HepG2 (cell line): Measurements from ENCODE around the gene SMO. TPM values are rescaled to one million over a fixed set of nuclear protein-coding genes. Genes with fewer than 3 reads are reported as not detected.

Experiments used
- BRCA1 ChIP-seq: sonication (generic); formaldehyde crosslinking; IDR thresholded peaks from 2 replicates; pipeline ENCODE4 v1.4.0; 2020; ENCODE audit warnings: missing genetic modification reagents
- EP300 ChIP-seq, 3 experiments: sonication (generic) in 1 of 3; formaldehyde crosslinking in 1 of 3; IDR thresholded peaks; 2 replicates each; pipeline versions ENCODE4 v1.5.1 to v1.6.1; 2011 to 2020; ENCODE audit warnings: low read depth in 2 of 3, low read length in 2 of 3, borderline replicate concordance in 1 of 3, improper control_type of control experiment in 1 of 3, mild to moderate bottlenecking in 1 of 3, missing genetic modification reagents in 1 of 3, moderate library complexity in 1 of 3
- FOXA3 ChIP-seq: IDR thresholded peaks from 2 replicates; pipeline ENCODE4 v1.6.1; 2016; ENCODE audit warnings: missing genetic modification reagents, missing compliant biosample characterization
- IRX3 ChIP-seq: sonication (generic); formaldehyde crosslinking; IDR thresholded peaks from 2 replicates; pipeline ENCODE4 v1.8.1; 2023; ENCODE audit warnings: mild to moderate bottlenecking, low read depth, missing genetic modification reagents, borderline replicate concordance
- KDM3A ChIP-seq: IDR thresholded peaks from 2 replicates; pipeline ENCODE4 v1.6.1; 2018; ENCODE audit warnings: low read depth, missing compliant biosample characterization
- KLF16 ChIP-seq, 2 experiments: sonication (generic) in 1 of 2; formaldehyde crosslinking in 1 of 2; IDR thresholded peaks; 2 replicates each; pipeline versions ENCODE4 v1.6.1 to v1.8.0; 2016 to 2023; ENCODE audit warnings: missing genetic modification reagents in 2 of 2, missing compliant biosample characterization in 1 of 2
- MAFK ChIP-seq, 2 experiments: IDR thresholded peaks in 1 of 2; conservative IDR thresholded peaks in 1 of 2; 2 replicates each; pipeline ENCODE4 v1.6.1; 2011; ENCODE audit warnings: improper control_type of control experiment in 2 of 2, low read length in 2 of 2
- MEIS2 ChIP-seq: sonication (generic); formaldehyde crosslinking; IDR thresholded peaks from 2 replicates; pipeline ENCODE4 v1.9.0; 2021; ENCODE audit warnings: mild to moderate bottlenecking, missing genetic modification reagents
- MIER2 ChIP-seq: IDR thresholded peaks from 2 replicates; pipeline ENCODE4 v1.6.1; 2016; ENCODE audit warnings: missing biosample characterization, missing genetic modification reagents
- NFATC3 ChIP-seq: sonication (generic); formaldehyde crosslinking; IDR thresholded peaks from 2 replicates; pipeline ENCODE4 v1.5.1; 2020; ENCODE audit warnings: mild to moderate bottlenecking, missing genetic modification reagents
- POGZ ChIP-seq: sonication (generic); formaldehyde crosslinking; IDR thresholded peaks from 2 replicates; pipeline ENCODE4 v1.4.0; 2020; ENCODE audit warnings: mild to moderate bottlenecking, missing genetic modification reagents
- SOX6 ChIP-seq, 2 experiments: fragments of 450-650 bp in 1 of 2; sonication (generic) in 1 of 2; formaldehyde crosslinking in 1 of 2; IDR thresholded peaks; 2 replicates each; pipeline versions ENCODE4 v1.4.0 to v1.6.1; 2017 to 2020; ENCODE audit warnings: antibody characterized with exemption in 1 of 2, mild to moderate bottlenecking in 1 of 2, missing genetic modification reagents in 1 of 2
- TP53 ChIP-seq: sonication (generic); formaldehyde crosslinking; conservative IDR thresholded peaks from 2 replicates; pipeline ENCODE4 v1.4.0; 2020; ENCODE audit warnings: missing genetic modification reagents
- TSC22D2 ChIP-seq: sonication (generic); formaldehyde crosslinking; IDR thresholded peaks from 2 replicates; pipeline ENCODE4 v1.5.1; 2020; ENCODE audit warnings: missing genetic modification reagents, mild to moderate bottlenecking, borderline replicate concordance
- ZNF263 ChIP-seq: sonication (generic); formaldehyde crosslinking; IDR thresholded peaks from 2 replicates; pipeline ENCODE4 v1.4.0; 2020; ENCODE audit warnings: missing genetic modification reagents
- ZNF282 ChIP-seq: fragments of 450-650 bp; IDR thresholded peaks from 2 replicates; pipeline ENCODE4 v1.6.1; 2018; ENCODE audit not compliant: partially characterized antibody
- ZNF775 ChIP-seq: sonication (generic); formaldehyde crosslinking; IDR thresholded peaks from 2 replicates; pipeline ENCODE4 v1.4.0; 2020; ENCODE audit warnings: missing genetic modification reagents, mild to moderate bottlenecking, moderate library complexity, borderline replicate concordance
- ZNF83 ChIP-seq: sonication (generic); formaldehyde crosslinking; IDR thresholded peaks from 2 replicates; pipeline ENCODE4 v1.4.0; 2020; ENCODE audit warnings: missing genetic modification reagents, mild to moderate bottlenecking, borderline replicate concordance
- polyA plus RNA-seq, 8 experiments: library from polyadenylated mRNA; depleted of rRNA in 3 of 8; stranded (reverse) in 7 of 8; unstranded in 1 of 8; fragments of >200 nt; fragmentation: Illumina TruSeq in 4 of 8; extraction: Trizol in 4 of 8; gene quantifications; 2 replicates each; pipeline versions ENCODE4 v1.2.1 to v1.2.3, GENCODE V29; 2011 to 2016; ENCODE audit warnings: low read depth in 4 of 8, missing spikeins in 1 of 8, mixed read lengths in 1 of 8; ENCODE audit not compliant: insufficient read depth in 1 of 8
- total RNA-seq, 5 experiments: library from RNA; depleted of rRNA; stranded (reverse); fragments of >200 nt; fragmentation: Illumina TruSeq; extraction: Trizol; gene quantifications; 2 replicates each; pipeline ENCODE4 v1.2.3, GENCODE V29; 2016; ENCODE audit warnings: low read depth in 1 of 5
- TF ChIP-seq, protein P1 (sequence below): sonication (generic); formaldehyde crosslinking; IDR thresholded peaks from 2 replicates; pipeline ENCODE4 v1.4.0; 2020; ENCODE audit warnings: mild to moderate bottlenecking, missing genetic modification reagents, borderline replicate concordance
- TF ChIP-seq, protein P2 (sequence below): sonication (generic); formaldehyde crosslinking; IDR thresholded peaks from 2 replicates; pipeline ENCODE4 v1.5.1; 2020; ENCODE audit warnings: mild to moderate bottlenecking, missing genetic modification reagents, moderate library complexity
- TF ChIP-seq, protein P3 (sequence below): sonication (generic); formaldehyde crosslinking; IDR thresholded peaks from 2 replicates; pipeline ENCODE4 v1.5.0; 2020; ENCODE audit warnings: missing genetic modification reagents
- TF ChIP-seq, protein P4 (sequence below): sonication (generic); formaldehyde crosslinking; IDR thresholded peaks from 2 replicates; pipeline ENCODE4 v1.4.0; 2020; ENCODE audit warnings: missing genetic modification reagents

SMO gene
- total and polyA plus RNA-seq, 2 of the 13 experiments (the other 11 are each of a cell fraction or from before 2014, with no cell fraction given): 23.8 to 32.3 TPM

DNA sequence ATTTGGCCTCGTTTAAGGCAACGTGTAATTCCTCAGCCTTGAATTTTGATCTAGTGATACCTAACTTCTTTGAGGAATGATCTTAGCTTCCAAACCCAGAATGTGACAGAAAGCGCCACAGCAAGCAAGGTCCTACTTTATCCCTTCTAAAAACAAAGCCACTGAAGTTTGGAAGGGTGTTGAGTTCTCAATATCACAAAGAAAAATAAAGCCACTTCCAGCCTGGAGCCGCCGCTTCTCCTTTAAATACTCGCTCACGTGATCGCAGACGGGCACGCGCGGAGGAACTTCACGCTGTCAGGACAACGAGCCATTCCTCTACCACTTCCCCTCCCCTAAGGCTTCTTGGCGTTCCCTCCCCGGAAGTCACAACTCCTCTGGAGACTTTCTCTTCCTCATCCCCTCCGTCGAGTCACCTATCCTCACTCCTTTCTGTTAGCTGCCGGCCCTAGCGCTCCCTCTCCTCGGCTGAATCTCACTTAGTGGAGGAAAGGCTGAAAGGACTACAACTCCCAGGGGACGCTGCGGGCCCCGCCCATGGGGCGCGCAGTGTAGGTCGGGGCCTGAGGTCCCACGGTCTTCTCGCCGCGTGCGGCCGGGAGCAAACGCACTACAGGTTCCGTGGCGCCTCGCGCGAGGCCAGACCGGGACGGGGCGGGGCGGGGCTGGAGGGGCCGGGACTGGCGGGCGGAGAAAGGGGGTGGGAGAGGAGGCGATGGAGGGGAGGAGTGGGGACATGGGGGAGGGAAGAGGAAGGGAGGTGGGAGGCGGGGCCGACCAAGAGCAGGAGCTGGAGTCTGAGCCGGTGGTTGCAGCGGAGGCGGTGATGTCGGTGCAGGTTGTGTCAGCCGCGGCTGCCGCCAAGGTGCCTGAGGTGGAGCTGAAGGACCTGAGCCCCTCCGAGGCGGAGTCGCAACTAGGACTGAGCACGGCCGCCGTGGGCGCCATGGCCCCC, 36.1 kb downstream of the SMO start, which contains the start of gene AHCYL2 (continued):
- no peak for TF ChIP-seq MEIS2
- TF ChIP-seq SOX6 (IDR thresholded peaks at IDR 0.05): no peak
- TF ChIP-seq SOX6 (CRISPR knock-in tag; IDR thresholded peaks at IDR 0.05): peak; percentile 62
- TF ChIP-seq, protein P1, sequence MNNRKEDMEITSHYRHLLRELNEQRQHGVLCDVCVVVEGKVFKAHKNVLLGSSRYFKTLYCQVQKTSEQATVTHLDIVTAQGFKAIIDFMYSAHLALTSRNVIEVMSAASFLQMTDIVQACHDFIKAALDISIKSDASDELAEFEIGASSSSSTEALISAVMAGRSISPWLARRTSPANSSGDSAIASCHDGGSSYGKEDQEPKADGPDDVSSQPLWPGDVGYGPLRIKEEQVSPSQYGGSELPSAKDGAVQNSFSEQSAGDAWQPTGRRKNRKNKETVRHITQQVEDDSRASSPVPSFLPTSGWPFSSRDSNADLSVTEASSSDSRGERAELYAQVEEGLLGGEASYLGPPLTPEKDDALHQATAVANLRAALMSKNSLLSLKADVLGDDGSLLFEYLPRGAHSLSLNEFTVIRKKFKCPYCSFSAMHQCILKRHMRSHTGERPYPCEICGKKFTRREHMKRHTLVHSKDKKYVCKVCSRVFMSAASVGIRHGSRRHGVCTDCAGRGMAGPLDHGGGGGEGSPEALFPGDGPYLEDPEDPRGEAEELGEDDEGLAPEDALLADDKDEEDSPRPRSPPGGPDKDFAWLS (CRISPR knock-in tag): no peak
- no peak for TF ChIP-seq ZNF263
- peak in 1 of 2 experiments; percentile 51; a peak in 1 of 4 replicates for TF ChIP-seq KLF16 (CRISPR knock-in tag; IDR thresholded peaks at IDR 0.05)
- TF ChIP-seq IRX3 (CRISPR knock-in tag): no peak
- TF ChIP-seq BRCA1 (CRISPR knock-in tag): no peak
- peak; percentile 65; the same call in 1 of the 2 replicates for TF ChIP-seq TSC22D2 (CRISPR knock-in tag)
- TF ChIP-seq POGZ (CRISPR knock-in tag): peak; percentile 73; the same call in 1 of the 2 replicates
- TF ChIP-seq NFATC3 (CRISPR knock-in tag): no peak
- TF ChIP-seq KDM3A (CRISPR knock-in tag): no peak
- TF ChIP-seq, protein P2, sequence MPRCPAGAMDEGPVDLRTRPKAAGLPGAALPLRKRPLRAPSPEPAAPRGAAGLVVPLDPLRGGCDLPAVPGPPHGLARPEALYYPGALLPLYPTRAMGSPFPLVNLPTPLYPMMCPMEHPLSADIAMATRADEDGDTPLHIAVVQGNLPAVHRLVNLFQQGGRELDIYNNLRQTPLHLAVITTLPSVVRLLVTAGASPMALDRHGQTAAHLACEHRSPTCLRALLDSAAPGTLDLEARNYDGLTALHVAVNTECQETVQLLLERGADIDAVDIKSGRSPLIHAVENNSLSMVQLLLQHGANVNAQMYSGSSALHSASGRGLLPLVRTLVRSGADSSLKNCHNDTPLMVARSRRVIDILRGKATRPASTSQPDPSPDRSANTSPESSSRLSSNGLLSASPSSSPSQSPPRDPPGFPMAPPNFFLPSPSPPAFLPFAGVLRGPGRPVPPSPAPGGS: no peak
- no peak for TF ChIP-seq MAFK (conservative IDR thresholded peaks at IDR 0.05 in 1 of 2, IDR thresholded peaks at IDR 0.05 in 1 of 2; ENCODE audit: low read length in 2 of 2)
- TF ChIP-seq ZNF775 (CRISPR knock-in tag): no peak
- TF ChIP-seq, protein P3, sequence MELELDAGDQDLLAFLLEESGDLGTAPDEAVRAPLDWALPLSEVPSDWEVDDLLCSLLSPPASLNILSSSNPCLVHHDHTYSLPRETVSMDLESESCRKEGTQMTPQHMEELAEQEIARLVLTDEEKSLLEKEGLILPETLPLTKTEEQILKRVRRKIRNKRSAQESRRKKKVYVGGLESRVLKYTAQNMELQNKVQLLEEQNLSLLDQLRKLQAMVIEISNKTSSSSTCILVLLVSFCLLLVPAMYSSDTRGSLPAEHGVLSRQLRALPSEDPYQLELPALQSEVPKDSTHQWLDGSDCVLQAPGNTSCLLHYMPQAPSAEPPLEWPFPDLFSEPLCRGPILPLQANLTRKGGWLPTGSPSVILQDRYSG: no peak
- TF ChIP-seq ZNF83 (CRISPR knock-in tag): no peak
- TF ChIP-seq ZNF282: no peak
- TF ChIP-seq, protein P4, sequence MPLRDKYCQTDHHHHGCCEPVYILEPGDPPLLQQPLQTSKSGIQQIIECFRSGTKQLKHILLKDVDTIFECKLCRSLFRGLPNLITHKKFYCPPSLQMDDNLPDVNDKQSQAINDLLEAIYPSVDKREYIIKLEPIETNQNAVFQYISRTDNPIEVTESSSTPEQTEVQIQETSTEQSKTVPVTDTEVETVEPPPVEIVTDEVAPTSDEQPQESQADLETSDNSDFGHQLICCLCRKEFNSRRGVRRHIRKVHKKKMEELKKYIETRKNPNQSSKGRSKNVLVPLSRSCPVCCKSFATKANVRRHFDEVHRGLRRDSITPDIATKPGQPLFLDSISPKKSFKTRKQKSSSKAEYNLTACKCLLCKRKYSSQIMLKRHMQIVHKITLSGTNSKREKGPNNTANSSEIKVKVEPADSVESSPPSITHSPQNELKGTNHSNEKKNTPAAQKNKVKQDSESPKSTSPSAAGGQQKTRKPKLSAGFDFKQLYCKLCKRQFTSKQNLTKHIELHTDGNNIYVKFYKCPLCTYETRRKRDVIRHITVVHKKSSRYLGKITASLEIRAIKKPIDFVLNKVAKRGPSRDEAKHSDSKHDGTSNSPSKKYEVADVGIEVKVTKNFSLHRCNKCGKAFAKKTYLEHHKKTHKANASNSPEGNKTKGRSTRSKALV (CRISPR knock-in tag): no peak
- no peak for TF ChIP-seq MIER2
- no peak for TF ChIP-seq TP53 (CRISPR knock-in tag)
- TF ChIP-seq FOXA3 (CRISPR knock-in tag): no peak
- TF ChIP-seq EP300 (IDR thresholded peaks at IDR 0.05; ENCODE audit: low read depth in 2 of 2, low read length in 2 of 2): no peak
- TF ChIP-seq EP300 (CRISPR knock-in tag; IDR thresholded peaks at IDR 0.05; ENCODE audit: borderline replicate concordance): no peak
